Muscle layer of colon (tissue), 2 donors: ENCODE data around the gene ERAP2.

ENCODE experiments used
- H3K27ac ChIP-seq: one replicate; pipeline ENCODE4 v1.7.0; 2013; ENCODE audit warnings: low read depth, mild to moderate bottlenecking, low read length, moderate library complexity
- H3K27me3 ChIP-seq, 2 donors: one replicate each; pipeline ENCODE4 v1.7.0; 2013; ENCODE audit warnings: low read length in 2 of 2, mild to moderate bottlenecking in 2 of 2; ENCODE audit not compliant: insufficient read depth in 2 of 2, control insufficient read depth in 1 of 2
- H3K36me3 ChIP-seq: one replicate; pipeline ENCODE4 v1.7.0; 2013; ENCODE audit warnings: mild to moderate bottlenecking, low read length; ENCODE audit not compliant: insufficient read depth
- H3K4me1 ChIP-seq: one replicate; pipeline ENCODE4 v1.7.0; 2013; ENCODE audit warnings: mild to moderate bottlenecking, low read length; ENCODE audit not compliant: insufficient read depth
- H3K4me3 ChIP-seq, 2 donors: one replicate each; pipeline ENCODE4 v1.7.0; 2013; ENCODE audit warnings: low read length in 2 of 2, low read depth in 1 of 2, mild to moderate bottlenecking in 1 of 2, moderate library complexity in 1 of 2
- H3K9ac ChIP-seq: one replicate; pipeline ENCODE4 v1.7.0; 2013; ENCODE audit warnings: low read length
- H3K9me3 ChIP-seq: one replicate; pipeline ENCODE4 v1.7.0; 2013; ENCODE audit warnings: mild to moderate bottlenecking, low read length
- donor health status: abdominal sarcoma.
- donor health status: Adenocarcinoma of cecum.

ERAP2 gene

GRCh38 chr5:96880444-96881164, 4.3 kb downstream of the ERAP2 start:
- Histone ChIP-seq H3K27me3 (no peaks in the 10 kb centered on the region), H3K27ac (no peak overlapping the region), H3K4me3 (no peak overlapping the region), H3K9ac (no peak overlapping the region), H3K9me3 (no peaks in the 10 kb centered on the region), H3K4me1 (peaks cover 20% of the 10 kb centered on the region), H3K36me3 (peaks cover 16% of the 10 kb centered on the region)

- peaks cover 16% of the 10 kb centered on the region for H3K36me3 ChIP-seq
- no peak overlapping the region for H3K4me3 ChIP-seq
- no peaks in the 10 kb centered on the region for H3K27me3 ChIP-seq
- no peak overlapping the region for H3K27ac ChIP-seq
- no peak overlapping the region for H3K9ac ChIP-seq
- peaks cover 17% of the 10 kb centered on the region for H3K4me1 ChIP-seq
- H3K9me3 ChIP-seq, result no peaks in the 10 kb centered on the region
Measured at GRCh38 chr5:96881511-96882115, 5.3 kb downstream of the ERAP2 start.

- H3K9me3 ChIP-seq, result no peaks in the 10 kb centered on the region
- H3K27me3 ChIP-seq, result no peaks in the 10 kb centered on the region
- H3K36me3 ChIP-seq, result peaks cover 16% of the 10 kb centered on the region
- H3K27ac ChIP-seq, result no peak overlapping the region
- no peak overlapping the region for H3K9ac ChIP-seq
- no peak overlapping the region for H3K4me3 ChIP-seq
- peaks cover 11% of the 10 kb centered on the region for H3K4me1 ChIP-seq
Measured at GRCh38 chr5:96883871-96884270, 7.6 kb downstream of the ERAP2 start.

GRCh38 chr5:96884995-96885394, 8.7 kb downstream of the ERAP2 start:
- peaks cover 11% of the 10 kb centered on the region for H3K4me1 ChIP-seq
- peaks cover 11% of the 10 kb centered on the region for H3K36me3 ChIP-seq
- H3K4me3 ChIP-seq, result no peak overlapping the region
- no peaks in the 10 kb centered on the region for H3K27me3 ChIP-seq
- no peak overlapping the region for H3K9ac ChIP-seq
- H3K9me3 ChIP-seq, result no peaks in the 10 kb centered on the region
- no peak overlapping the region for H3K27ac ChIP-seq

GRCh38 chr5:96885518-96886338, 9.4 kb downstream of the ERAP2 start:
- H3K9me3 ChIP-seq, result no peaks in the 10 kb centered on the region
- H3K27ac ChIP-seq, result no peak overlapping the region
- no peak overlapping the region for H3K4me3 ChIP-seq
- H3K36me3 ChIP-seq, result peaks cover 11% of the 10 kb centered on the region
- no peak overlapping the region for H3K9ac ChIP-seq
- H3K4me1 ChIP-seq, result peaks cover 11% of the 10 kb centered on the region
- H3K27me3 ChIP-seq, result no peaks in the 10 kb centered on the region

- H3K27me3 ChIP-seq, result no peaks in the 10 kb centered on the region
- H3K36me3 ChIP-seq, result peaks cover 15% of the 10 kb centered on the region
- no peak overlapping the region for H3K9ac ChIP-seq
- H3K9me3 ChIP-seq, result no peaks in the 10 kb centered on the region
- H3K4me3 ChIP-seq, result no peak overlapping the region
- no peak overlapping the region for H3K27ac ChIP-seq
- H3K4me1 ChIP-seq, result no peaks in the 10 kb centered on the region
Measured at GRCh38 chr5:96893342-96893741, 17.0 kb downstream of the ERAP2 start.

GRCh38 chr5:96896276-96896675, 20.0 kb downstream of the ERAP2 start:
- no peaks in the 10 kb centered on the region for H3K4me1 ChIP-seq

GRCh38 chr5:96896806-96897205, 20.5 kb downstream of the ERAP2 start:
- Histone ChIP-seq H3K4me1 (no peaks in the 10 kb centered on the region), H3K9ac (no peak overlapping the region), H3K36me3 (peaks cover 11% of the 10 kb centered on the region), H3K9me3 (no peaks in the 10 kb centered on the region), H3K4me3 (no peak overlapping the region), H3K27me3 (no peaks in the 10 kb centered on the region), H3K27ac (no peak overlapping the region)

More at GRCh38 chr5:96896276-96896675, 20.0 kb downstream of the ERAP2 start:
- Histone ChIP-seq H3K27ac (no peak overlapping the region), H3K9ac (no peak overlapping the region), H3K4me3 (no peak overlapping the region), H3K27me3 (no peaks in the 10 kb centered on the region), H3K9me3 (no peaks in the 10 kb centered on the region), H3K36me3 (peaks cover 11% of the 10 kb centered on the region)

- Histone ChIP-seq H3K9ac (no peak overlapping the region), H3K4me1 (no peaks in the 10 kb centered on the region), H3K27ac (no peak overlapping the region), H3K27me3 (no peaks in the 10 kb centered on the region), H3K9me3 (no peaks in the 10 kb centered on the region), H3K36me3 (peaks cover 17% of the 10 kb centered on the region), H3K4me3 (no peak overlapping the region)
Measured at GRCh38 chr5:96901384-96901783, 25.1 kb downstream of the ERAP2 start.

- H3K27ac ChIP-seq, result no peak overlapping the region
- H3K4me3 ChIP-seq, result no peak overlapping the region
- H3K36me3 ChIP-seq, result peaks cover 17% of the 10 kb centered on the region
- H3K9me3 ChIP-seq, result no peaks in the 10 kb centered on the region
- H3K9ac ChIP-seq, result no peak overlapping the region
- H3K4me1 ChIP-seq, result no peaks in the 10 kb centered on the region
- no peaks in the 10 kb centered on the region for H3K27me3 ChIP-seq
Measured at GRCh38 chr5:96901841-96902240, 25.5 kb downstream of the ERAP2 start.

GRCh38 chr5:96902876-96903275, 26.6 kb downstream of the ERAP2 start:
- H3K4me3 ChIP-seq, result no peak overlapping the region
- no peaks in the 10 kb centered on the region for H3K4me1 ChIP-seq
- H3K27ac ChIP-seq, result no peak overlapping the region
- no peaks in the 10 kb centered on the region for H3K9me3 ChIP-seq
- peaks cover 13% of the 10 kb centered on the region for H3K36me3 ChIP-seq
- no peak overlapping the region for H3K9ac ChIP-seq
- no peaks in the 10 kb centered on the region for H3K27me3 ChIP-seq
